GM10266 (cell line): ENCODE results near the gene SH3YL1.

Experiments
- DNase-seq: peaks from one replicate; pipeline ENCODE4 v3.0.0; 2012; ENCODE audit errors: extremely low spot score
- CTCF ChIP-seq: IDR thresholded peaks from 2 replicates; pipeline ENCODE4 v1.5.1; 2012; ENCODE audit warnings: mild to moderate bottlenecking, low read depth; ENCODE audit not compliant: control insufficient read depth, insufficient read depth; ENCODE audit errors: missing control alignments

SH3YL1 gene

GRCh38 chr2:263022-263738 is 652 bp downstream of the SH3YL1 start:
- TF ChIP-seq CTCF, result no peak
- no peak for DNase-seq

GRCh38 chr2:262117-262516 is 1.7 kb downstream of the SH3YL1 start:
- DNase-seq, result no peak
- TF ChIP-seq CTCF, result no peak

GRCh38 chr2:260507-261161 is 3.2 kb downstream of the SH3YL1 start:
- TF ChIP-seq CTCF, result no peak
- DNase-seq, result no peak

- no peak for DNase-seq
Measured at GRCh38 chr2:259789-260331, 4.0 kb downstream of the SH3YL1 start.

GRCh38 chr2:258933-259332 is 4.9 kb downstream of the SH3YL1 start:
- DNase-seq, result no peak
- no peak for TF ChIP-seq CTCF

More at GRCh38 chr2:259789-260331, 4.0 kb downstream of the SH3YL1 start:
- TF ChIP-seq CTCF, result no peak

GRCh38 chr2:257842-258241 is 6.0 kb downstream of the SH3YL1 start:
- no peak for DNase-seq
- TF ChIP-seq CTCF, result no peak

GRCh38 chr2:257429-257828 is 6.4 kb downstream of the SH3YL1 start:
- no peak for TF ChIP-seq CTCF
- DNase-seq, result no peak
